ENCODE data around the gene CACNA2D4. TPM values are rescaled to one million over a fixed set of nuclear protein-coding genes. Genes with fewer than 3 reads are reported as not detected.

Gene CACNA2D4
- total RNA-seq, 1 experiment from 2014 or later, result 1.7 TPM

- DNase-seq (ENCODE audit: low read depth, low spot score) (no peak), ATAC-seq (no peak)
- ChIA-PET POLR2A (no interaction called here), CTCF (interaction anchor here (0.7 to 2.9 kb wide), 3 partner anchors 142 to 161 kb away, joined by 3 to 32 read pairs (median 6); no protein-coding TSS in a partner anchor), RAD21 (ENCODE audit: low non-redundant PET in 1 of 2, low total read pairs in 2 of 2, uncharacterized antibody in 2 of 2, unreplicated experiment in 2 of 2) (interaction anchor here in 1 of 2 experiments (1.5 kb wide), 1 partner anchor 145 kb away, joined by 5 read pairs; no protein-coding TSS in a partner anchor)
- H3K79me2 ChIP-seq (ENCODE audit: insufficient read depth, low read length), result no peaks in the 10 kb centered on the region
- H3K9ac ChIP-seq (ENCODE audit: low read length), result no peak overlapping the region
- no peaks in the 10 kb centered on the region for H3K9me3 ChIP-seq (ENCODE audit: control insufficient read depth in 1 of 2, insufficient read depth in 1 of 2, low read depth in 1 of 2, low read length in 2 of 2)
- H2AFZ ChIP-seq (ENCODE audit: low read depth, low read length, poor library complexity, severe bottlenecking), result no peak overlapping the region
- no TSS peak for BruUV-seq (replicated peaks)
- H3K4me2 ChIP-seq (ENCODE audit: low read length), result peak overlapping the region; percentile 99
- H3K4me1 ChIP-seq (ENCODE audit: control insufficient read depth in 1 of 2, insufficient read depth in 2 of 2, low read length in 2 of 2), result peaks cover 3 to 20% of the 10 kb centered on the region in 2 experiments; a peak in 3 of 4 replicates
- no peak overlapping the region for H3K27ac ChIP-seq (ENCODE audit: low read depth, low read length)
- no peaks in the 10 kb centered on the region for H3K36me3 ChIP-seq (ENCODE audit: control insufficient read depth in 1 of 2, insufficient read depth in 2 of 2, low read length in 2 of 2)
- H3K9me2 ChIP-seq (ENCODE audit: insufficient read depth), result no peaks in the 10 kb centered on the region
- H3K4me3 ChIP-seq (replicated peaks in 1 of 2; ENCODE audit: low read depth in 1 of 2, low read length in 2 of 2), result no peak overlapping the region
- intact Hi-C loops (cut with micrococcal nuclease), result loop anchor here (5.0 kb wide), 1 partner anchor 787 kb away; no protein-coding TSS in a partner anchor
- no peaks in the 10 kb centered on the region for H3K27me3 ChIP-seq (ENCODE audit: insufficient read depth, low read length)
- no peaks in the 10 kb centered on the region for H4K20me1 ChIP-seq (ENCODE audit: insufficient read depth)
- TF ChIP-seq FOSL1 (IDR thresholded peaks at IDR 0.05; ENCODE audit: low read depth) (no peak), CEBPB (IDR thresholded peaks at IDR 0.05; ENCODE audit: low read depth) (no peak), SP1 (IDR thresholded peaks at IDR 0.05; ENCODE audit: low read depth) (no peak), TCF7L2 (IDR thresholded peaks at IDR 0.05; ENCODE audit: borderline replicate concordance, extremely low read depth, insufficient read depth, insufficient read length) (no peak), RAD21 (IDR thresholded peaks at IDR 0.05; ENCODE audit: low read depth) (no peak), EZH2 (IDR thresholded peaks at IDR 0.05) (no peak), JUND (IDR thresholded peaks at IDR 0.05) (no peak), ZBTB33 (IDR thresholded peaks at IDR 0.05; ENCODE audit: extremely low read depth, insufficient replicate concordance, low read length) (no peak), CTCF (IDR thresholded peaks at IDR 0.05 in 2 of 3, conservative IDR thresholded peaks at IDR 0.05 in 1 of 3; ENCODE audit: borderline replicate concordance in 1 of 3, insufficient read depth in 1 of 3, low read depth in 2 of 3, low read length in 2 of 3) (no peak), ELF1 (IDR thresholded peaks at IDR 0.05; ENCODE audit: borderline replicate concordance, low read depth) (no peak), SRF (IDR thresholded peaks at IDR 0.05; ENCODE audit: low read depth) (no peak)
Observed at GRCh38 chr12:1795221-1795784, 123.1 kb downstream of the CACNA2D4 start.
